Kidney (tissue), 14 donors: ENCODE measurements around the gene ARMC8. TPM values are rescaled to one million over a fixed set of nuclear protein-coding genes. Genes with fewer than 3 reads are reported as not detected.
"Not testable (repeated sequence)": the region's sequence is repeated elsewhere in the genome, so short reads cannot be mapped to it uniquely, and the experiment has no call there.

Experiments used
- DNase-seq, 5 donors: peaks; one replicate each; pipeline ENCODE4 v3.0.0-alpha.2; 2013 to 2020
- FAIRE-seq: peaks from 2 replicates; lab custom pipeline; 2012; peaks lifted over from hg19 to GRCh38; lab: Jason Lieb, UNC
- H3K27ac ChIP-seq, 2 donors: one replicate each; pipeline ENCODE4 v1.7.0; 2013; ENCODE audit warnings: low read depth in 2 of 2, low read length in 2 of 2, inconsistent platforms in 1 of 2
- H3K27me3 ChIP-seq: one replicate; pipeline ENCODE4 v1.7.1; 2013; ENCODE audit warnings: low read length, inconsistent platforms; ENCODE audit not compliant: control insufficient read depth, insufficient read depth
- H3K36me3 ChIP-seq, 3 donors: one replicate each; pipeline versions ENCODE4 v1.7.0 to v1.7.1; 2013; ENCODE audit warnings: low read length in 3 of 3, control low read depth in 1 of 3, inconsistent platforms in 1 of 3; ENCODE audit not compliant: insufficient read depth in 3 of 3, control insufficient read depth in 2 of 3
- H3K4me1 ChIP-seq, 3 donors: one replicate each; pipeline versions ENCODE4 v1.7.0 to v1.7.1; 2013; ENCODE audit warnings: low read length in 3 of 3, inconsistent platforms in 1 of 3, low read depth in 1 of 3; ENCODE audit not compliant: control insufficient read depth in 2 of 3, insufficient read depth in 2 of 3
- H3K4me3 ChIP-seq, 3 donors: one replicate each; pipeline versions ENCODE4 v1.7.0 to v1.8.1; 2013; ENCODE audit warnings: low read length in 3 of 3, control low read depth in 1 of 3, inconsistent platforms in 1 of 3
- H3K9ac ChIP-seq, 3 donors: one replicate each; pipeline versions ENCODE4 v1.7.0 to v1.7.1; 2013; ENCODE audit warnings: low read length in 3 of 3, control low read depth in 1 of 3, inconsistent platforms in 1 of 3
- H3K9me3 ChIP-seq, 3 donors: one replicate each; pipeline versions ENCODE4 v1.7.0 to v1.7.1; 2013; ENCODE audit warnings: low read length in 3 of 3, control low read depth in 1 of 3, inconsistent platforms in 1 of 3; ENCODE audit not compliant: control insufficient read depth in 2 of 3, insufficient read depth in 1 of 3
- CTCF ChIP-seq: IDR thresholded peaks from 3 replicates; pipeline ENCODE4 v1.5.1; 2012; ENCODE audit warnings: mild to moderate bottlenecking, moderate library complexity, borderline replicate concordance; ENCODE audit not compliant: insufficient read depth; ENCODE audit errors: extremely low read depth
- intact Hi-C: fragments of 100-400 bp; cut with DNase I; formaldehyde crosslinking; loops from one replicate; pipeline ENCODE4 v1.11.1; 2022
- polyA plus RNA-seq: library from polyadenylated mRNA; stranded (reverse); fragments of 350-450 nt; fragmentation: Illumina TruSeq; extraction: RNeasy Lipid Tissue Mini Kit (QIAGEN cat#74804); gene quantifications from one replicate; pipeline ENCODE4 v1.2.3, GENCODE V29; 2014; ENCODE audit warnings: low read depth, low replicate concordance; ENCODE audit not compliant: insufficient read depth
- total RNA-seq: library from RNA; stranded (reverse); fragmentation: NEBNext Ultra II Directional; extraction: Animal tissue kit (Norgen Biotek cat#: 25700); gene quantifications from one replicate; pipeline ENCODE4 v1.2.1, GENCODE V29; 2021
- donor health status: control.
- donor health status: control.
- donor health status: control.
- donor health status: control.
- donor health status: control.
- donor health status: DM: yes; HTN: yes; CAD: no.
- donor health status: Normal renal cell carcinoma (clear cell type).

Gene ARMC8
- total and polyA plus RNA-seq, 2 donors from 2014 or later = 17.1 to 47.3 TPM

- no peak overlapping the region for H3K27ac ChIP-seq
- FAIRE-seq = no peak
- no peaks in the 10 kb centered on the region for H3K9me3 ChIP-seq
- H3K27me3 ChIP-seq = no peaks in the 10 kb centered on the region
- no peak for TF ChIP-seq CTCF
- H3K4me1 ChIP-seq = no peaks in the 10 kb centered on the region
- intact Hi-C loops = no loop called here
- DNase-seq = no peak
- no peaks in the 10 kb centered on the region for H3K36me3 ChIP-seq
- no peak overlapping the region for H3K4me3 ChIP-seq
- H3K9ac ChIP-seq = no peak overlapping the region
Measured at GRCh38 chr3:138139691-138140090, 47.4 kb upstream of the ARMC8 start.

- no peak for FAIRE-seq
- no peak for TF ChIP-seq CTCF
- intact Hi-C loops = no loop called here
- Histone ChIP-seq H3K36me3 (no peaks in the 10 kb centered on the region), H3K9ac (no peak overlapping the region), H3K27ac (no peak overlapping the region), H3K9me3 (no peaks in the 10 kb centered on the region), H3K4me3 (no peak overlapping the region), H3K4me1 (no peaks in the 10 kb centered on the region), H3K27me3 (no peaks in the 10 kb centered on the region)
- DNase-seq = no peak
Measured at GRCh38 chr3:138140940-138141339, 46.2 kb upstream of the ARMC8 start.

DNA sequence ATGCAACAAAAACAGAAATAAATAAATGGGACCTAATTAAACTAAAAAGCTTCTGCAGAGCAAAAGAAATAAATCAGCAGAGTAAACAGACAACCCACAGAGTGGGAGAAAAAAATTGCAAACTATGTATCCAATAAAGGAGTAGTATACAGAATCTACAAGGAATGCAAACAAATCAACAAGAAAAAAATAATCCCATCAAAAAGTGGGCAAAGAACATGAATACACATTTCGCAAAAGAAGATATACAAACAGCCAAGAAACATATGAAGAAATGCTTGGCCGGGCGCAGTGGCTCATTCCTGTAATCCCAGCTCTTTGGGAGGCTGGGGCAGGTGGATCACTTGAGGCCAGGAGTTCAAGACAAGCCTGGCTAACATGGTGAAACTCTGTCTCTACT is 44.9 kb upstream of the ARMC8 start:
- H3K27ac ChIP-seq, H3K9ac ChIP-seq, H3K9me3 ChIP-seq, DNase-seq, H3K27me3 ChIP-seq, H3K4me1 ChIP-seq, FAIRE-seq, H3K36me3 ChIP-seq, intact Hi-C loops, H3K4me3 ChIP-seq: not testable (repeated sequence)

- Histone ChIP-seq H3K27me3 (no peaks in the 10 kb centered on the region), H3K36me3 (no peaks in the 10 kb centered on the region), H3K4me3 (no peak overlapping the region), H3K9me3 (no peaks in the 10 kb centered on the region), H3K4me1 (no peaks in the 10 kb centered on the region), H3K27ac (no peak overlapping the region), H3K9ac (no peak overlapping the region)
- TF ChIP-seq CTCF = no peak
- no peak for FAIRE-seq
- DNase-seq = no peak
- intact Hi-C loops = no loop called here
Measured at GRCh38 chr3:138148503-138148902, 38.6 kb upstream of the ARMC8 start.
